HG02678 (cell line): Measurements from ENCODE around the gene SLX1A.
"Not testable (repeated sequence)": the region's sequence is repeated elsewhere in the genome, so short reads cannot be mapped to it uniquely, and the experiment has no call there.

ENCODE experiments used
- ATAC-seq: cut with Tn5 transposase; IDR thresholded peaks from one replicate; pipeline ENCODE4 v1.9.1; 2021; ENCODE audit warnings: mild to moderate bottlenecking, moderate library complexity; ENCODE audit not compliant: unreplicated experiment

Gene SLX1A

DNA sequence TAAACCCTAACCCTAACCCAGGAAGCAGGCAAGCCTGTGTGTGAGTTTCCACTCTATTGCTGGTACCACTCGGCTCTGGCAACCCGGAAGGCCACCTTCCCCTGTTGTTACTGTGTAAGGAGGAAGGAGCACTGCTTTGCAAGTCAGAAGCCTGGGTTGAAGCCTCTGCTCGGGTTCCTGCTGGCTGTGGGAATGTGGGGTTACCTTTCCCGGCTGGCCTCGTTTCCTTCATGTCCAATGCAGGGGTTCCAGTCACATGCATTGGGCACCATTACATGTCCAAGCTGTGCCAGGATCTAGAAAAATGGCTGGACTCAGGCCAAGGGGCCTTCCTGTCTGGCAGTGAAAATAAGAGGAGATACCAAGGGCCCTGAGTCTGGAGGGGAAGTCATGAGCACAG lies 23.4 kb downstream of the SLX1A start:
- not testable (repeated sequence) for ATAC-seq
